Inferior parietal cortex (tissue), 1 donor: ENCODE results near the gene SMIM10.
"Not testable (repeated sequence)": the region's sequence is repeated elsewhere in the genome, so short reads cannot be mapped to it uniquely, and the experiment has no call there.

Source experiments
- DNase-seq: peaks from one replicate; pipeline ENCODE4 v3.0.0-alpha.2; 2016; ENCODE audit errors: extremely low spot score

Gene SMIM10

GRCh38 chrX:135010921-135011320 lies 20.1 kb downstream of the SMIM10 start:
- DNase-seq = no peak

- DNase-seq = no peak
These were observed 24.9 kb downstream of the SMIM10 start for GRCh38 chrX:135015523-135016245.

- DNase-seq = not testable (repeated sequence)
These were observed 29.1 kb downstream of the SMIM10 start for GRCh38 chrX:135019890-135020289.

- not testable (repeated sequence) for DNase-seq
These were observed 33.0 kb downstream of the SMIM10 start for GRCh38 chrX:135023791-135024190.

GRCh38 chrX:135024526-135024925 lies 33.7 kb downstream of the SMIM10 start:
- DNase-seq = no peak

GRCh38 chrX:135030207-135030963 lies 39.6 kb downstream of the SMIM10 start:
- DNase-seq = not testable (repeated sequence)

- DNase-seq = not testable (repeated sequence)
These were observed 50.6 kb downstream of the SMIM10 start for GRCh38 chrX:135041149-135042123.
